ENCODE measurements around the gene CUX1. TPM values are rescaled to one million over a fixed set of nuclear protein-coding genes. Genes with fewer than 3 reads are reported as not detected.

CUX1 gene
- total and polyA plus RNA-seq, 10 of the 15 experiments (the other 5 are each of a cell fraction or from before 2014, with no cell fraction given), result 6.1 to 48.6 (median 25.9) TPM

GRCh38 chr7:102284399-102284798, 467.0 kb downstream of the CUX1 start (continued):
- TF ChIP-seq DPF2 (IDR thresholded peaks at IDR 0.05) (0 out of 2 replicates have a peak, but pooled peaks have one; percentile 15), IKZF2 (IDR thresholded peaks at IDR 0.05) (peak; percentile 51 to 55; a peak in 3 of 4 replicates), NBN (IDR thresholded peaks at IDR 0.05) (peak; percentile 88)

DNA sequence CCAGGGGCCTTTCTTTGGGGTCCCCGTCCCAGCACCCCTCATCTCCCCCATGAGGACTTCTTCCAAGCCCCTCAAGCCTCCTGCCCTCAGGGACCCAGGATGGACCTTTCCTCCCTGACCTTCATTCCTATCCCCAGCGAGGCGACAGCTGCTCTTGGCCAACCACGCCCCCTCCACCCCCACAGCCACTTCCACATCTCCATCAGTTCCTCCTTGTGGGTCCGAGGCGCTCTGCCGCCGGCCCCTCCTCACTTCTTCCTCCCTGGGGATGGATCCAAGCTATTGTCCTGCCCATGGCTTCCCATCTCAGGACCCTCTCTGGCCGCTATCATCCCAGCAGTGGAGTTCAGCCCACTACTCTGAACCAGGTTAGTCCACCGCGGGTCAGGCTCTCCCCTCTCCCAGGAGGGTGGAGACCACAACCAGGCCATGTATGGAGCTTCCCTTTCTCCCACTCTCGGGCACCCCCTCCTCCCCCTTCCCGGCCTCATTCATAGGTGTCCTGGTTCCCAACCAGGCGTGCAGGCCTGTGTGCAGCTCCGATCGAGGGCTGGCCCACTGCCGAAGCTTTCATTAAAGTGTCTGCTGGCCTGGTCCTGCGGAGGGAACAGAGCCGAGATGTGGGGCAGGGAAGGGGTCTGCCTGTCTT, 467.6 kb downstream of the CUX1 start:
- peak overlapping the region; percentile 3 for H3K9ac ChIP-seq (ENCODE audit: control insufficient read depth, insufficient read depth, low read length)
- peak overlapping the region; percentile 62 for H3K4me2 ChIP-seq (ENCODE audit: control insufficient read depth, insufficient read depth)
- SMC1A ChIA-PET (ENCODE audit: uncharacterized antibody, unreplicated experiment), result interaction anchor here (1.0 to 9.2 kb wide), 6 partner anchors 9 to 160 kb away, joined by 3 to 122 read pairs (median 4); partner anchors contain the start of gene PRKRIP1
- no peak for DNase-seq (ENCODE audit: low read depth, low spot score)
- no peaks in the 10 kb centered on the region for H3K36me3 ChIP-seq (ENCODE audit: control insufficient read depth in 2 of 2, insufficient read depth in 2 of 2, low read length in 1 of 2)
- peak; percentile 13 for FAIRE-seq
- H3K27me3 ChIP-seq (replicated peaks in 1 of 2; ENCODE audit: control insufficient read depth in 2 of 2, insufficient read depth in 2 of 2, low read length in 1 of 2), result no peaks in the 10 kb centered on the region
- H2AFZ ChIP-seq (ENCODE audit: control insufficient read depth, low read depth, low read length), result no peak overlapping the region
- H3K4me1 ChIP-seq (ENCODE audit: control insufficient read depth, insufficient read depth, low read length), result peaks cover 45% of the 10 kb centered on the region
- 30% methylated on average over 19 of the region's 19 CpGs for WGBS (ENCODE audit: insufficient coverage, insufficient replicate concordance, low lambda C conversion rate, missing lambda C conversion rate)
- H3K9me3 ChIP-seq (replicated peaks; ENCODE audit: control insufficient read depth, insufficient read depth, low read length), result no peaks in the 10 kb centered on the region
- no TSS peak for BruUV-seq (replicated peaks)
- TF ChIP-seq EED (IDR thresholded peaks at IDR 0.05; ENCODE audit: low read depth) (0 out of 2 replicates have a peak, but pooled peaks have one; percentile 40), EGR1 (IDR thresholded peaks at IDR 0.05; ENCODE audit: borderline replicate concordance in 1 of 2, low read depth in 2 of 2, low read length in 2 of 2) (peak in 1 of 2 experiments; percentile 70; a peak in 2 of 3 replicates), IKZF2 (IDR thresholded peaks at IDR 0.05) (no peak), BACH1 (IDR thresholded peaks at IDR 0.05; ENCODE audit: borderline replicate concordance) (no peak)
- H4K20me1 ChIP-seq (ENCODE audit: control insufficient read depth, insufficient read depth), result no peaks in the 10 kb centered on the region
- POLR2A ChIA-PET, result interaction anchor here (1.4 kb wide), 1 partner anchor 22 kb away, joined by 3 read pairs; no protein-coding TSS in a partner anchor
- peak overlapping the region; percentile 80; the same call in 1 of the 2 replicates for H3K4me3 ChIP-seq
- ATAC-seq, result no peak
- H3K79me2 ChIP-seq (ENCODE audit: control insufficient read depth, insufficient read depth, low read length), result peaks cover 30% of the 10 kb centered on the region
- peak overlapping the region; percentile 56 for H3K27ac ChIP-seq (ENCODE audit: control insufficient read depth, insufficient read depth)
- intact Hi-C loops (cut with micrococcal nuclease; ENCODE audit: unreplicated experiment), result loop anchor here (5.0 kb wide), 1 partner anchor 182 kb away; no protein-coding TSS in a partner anchor
- RAD21 ChIA-PET (ENCODE audit: unreplicated experiment), result interaction anchor here (0.7 to 1.7 kb wide), 7 partner anchors 11 to 154 kb away, joined by 3 to 7 read pairs (median 4); no protein-coding TSS in a partner anchor
- in situ Hi-C loops (cut with MboI), result loop anchor here (5.0 kb wide), 2 partner anchors 107 to 167 kb away; no protein-coding TSS in a partner anchor
- CTCF ChIA-PET, result interaction anchor here (1.3 to 9.3 kb wide), 3 partner anchors 107 to 164 kb away, joined by 3 to 205 read pairs (median 4); partner anchors contain the start of gene PRKRIP1
